ENCODE results near the gene PDE1C.
"Not testable (repeated sequence)": the region's sequence is repeated elsewhere in the genome, so short reads cannot be mapped to it uniquely, and the experiment has no call there.

PDE1C gene

DNA sequence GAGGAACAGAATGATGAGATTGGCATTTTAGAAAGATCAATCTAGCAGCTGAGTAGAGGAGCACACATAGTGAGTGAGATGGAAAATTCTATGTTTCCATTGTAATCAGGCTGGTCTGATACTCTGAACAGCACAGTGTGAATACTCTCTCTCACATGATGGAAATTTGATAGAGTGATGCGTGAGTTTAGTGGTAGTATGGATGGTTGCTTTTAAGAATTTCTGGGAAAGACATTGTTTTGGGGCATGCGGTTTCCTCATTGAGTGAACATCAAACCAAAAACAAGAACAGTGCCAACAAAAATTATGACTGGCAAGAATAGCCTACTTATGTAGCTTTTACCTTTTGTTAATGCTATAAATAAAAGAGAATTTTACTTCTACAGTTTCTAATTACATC, 183.2 kb downstream of the PDE1C start:
- DNase-seq: no peak

- DNase-seq: no peak
These were observed 185.0 kb downstream of the PDE1C start for GRCh38 chr7:31885171-31885570.

- no peak for DNase-seq
These were observed 186.4 kb downstream of the PDE1C start for GRCh38 chr7:31883761-31884164.

DNA sequence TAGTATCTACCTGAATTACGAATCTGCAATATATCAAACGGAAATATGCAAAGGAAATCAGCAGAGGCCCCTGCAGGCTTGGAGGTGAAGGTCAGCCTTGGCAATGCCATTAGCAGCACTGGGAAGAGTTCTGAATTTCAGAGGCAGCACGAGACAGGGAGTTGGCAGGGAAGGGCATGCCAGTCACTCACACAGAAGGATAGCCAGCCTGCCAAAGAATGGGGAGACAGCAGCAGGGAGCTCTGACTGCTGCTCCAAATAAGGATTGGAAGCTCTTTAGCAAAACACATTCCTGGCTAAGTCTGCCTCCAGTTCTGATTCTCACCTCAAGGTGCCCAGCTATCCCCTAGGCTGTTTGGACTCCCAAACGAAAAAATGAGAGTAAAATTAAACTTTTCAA, 188.0 kb downstream of the PDE1C start:
- no peak for DNase-seq

DNA sequence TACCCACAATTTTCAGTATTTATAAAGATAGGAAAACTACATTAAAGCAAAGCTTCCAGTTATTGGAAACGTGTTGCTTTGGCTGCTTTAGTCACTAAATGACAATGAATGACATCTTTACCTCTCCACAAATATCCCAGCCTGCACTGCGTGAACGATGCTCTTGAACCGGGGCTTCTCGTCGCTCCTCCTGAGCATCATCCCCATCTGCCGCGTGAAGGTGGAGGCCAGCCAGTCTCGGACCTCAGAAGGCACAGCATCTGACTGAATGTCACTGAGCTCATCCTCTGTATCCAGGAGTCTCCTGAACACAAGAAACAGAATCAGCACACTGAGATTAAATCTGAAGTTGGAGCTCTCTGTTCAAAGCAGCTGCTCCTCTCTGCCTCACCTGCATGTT, 191.3 kb downstream of the PDE1C start:
- DNase-seq: no peak

GRCh38 chr7:31875424-31875823, 194.8 kb downstream of the PDE1C start:
- DNase-seq: no peak

DNA sequence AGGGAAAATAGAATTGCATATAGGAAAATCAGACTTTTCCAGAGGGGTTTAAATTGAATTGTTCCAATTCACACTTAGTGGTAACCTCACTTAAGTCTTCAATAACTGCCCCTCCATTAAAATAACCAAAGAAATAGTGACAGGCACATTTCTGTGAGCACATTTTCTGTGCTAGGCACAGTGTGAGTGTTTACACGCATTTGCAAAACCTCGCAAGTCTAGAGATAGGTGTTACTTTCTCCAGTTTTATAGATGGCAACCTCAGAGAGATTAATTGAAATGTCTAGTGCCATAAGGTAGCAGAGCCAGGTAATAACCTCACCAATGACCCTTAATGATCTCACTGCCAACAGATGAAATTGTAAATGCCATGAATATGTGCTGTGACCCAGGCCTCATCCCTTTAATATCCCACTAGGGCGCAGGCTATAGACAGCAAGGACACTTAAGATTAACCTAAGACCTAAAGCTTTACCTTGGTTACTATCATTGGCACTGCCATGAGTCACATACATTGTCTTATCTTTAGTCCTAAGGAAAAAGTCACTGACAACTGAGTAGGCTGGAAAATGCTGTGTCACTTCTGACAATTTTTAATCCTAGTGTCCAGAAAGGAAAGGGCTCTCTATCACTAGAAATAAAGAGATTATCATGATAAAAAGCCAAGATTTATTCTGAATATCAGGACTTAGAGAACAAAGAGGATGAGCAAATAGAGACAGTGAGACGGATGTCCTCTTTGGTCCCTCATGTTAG, 195.4 kb downstream of the PDE1C start:
- no peak for DNase-seq

- DNase-seq: no peak
These were observed 196.2 kb downstream of the PDE1C start for GRCh38 chr7:31873816-31874597.

GRCh38 chr7:31872545-31873370, 197.4 kb downstream of the PDE1C start:
- DNase-seq: no peak

- DNase-seq: no peak
These were observed 205.6 kb downstream of the PDE1C start for GRCh38 chr7:31864646-31865045.

DNA sequence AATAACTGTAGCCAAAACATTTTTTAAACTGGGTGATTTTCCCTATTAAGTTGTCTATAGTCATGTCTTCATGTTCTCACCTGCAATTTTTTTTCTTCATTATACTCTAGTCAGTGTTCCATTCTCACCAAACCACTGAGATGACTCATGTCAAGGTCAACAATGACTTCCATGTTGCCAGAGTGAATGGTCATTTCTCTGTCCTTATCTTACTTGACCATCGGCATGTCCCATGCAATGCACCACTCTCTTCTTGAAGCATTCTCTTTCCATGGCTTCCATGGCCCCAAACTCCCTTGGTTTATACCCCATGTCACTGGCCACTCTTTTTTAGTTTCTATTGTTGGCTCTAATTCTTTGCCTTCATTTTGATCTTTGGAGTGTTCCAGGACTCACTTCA, 209.3 kb downstream of the PDE1C start:
- no peak for DNase-seq

DNA sequence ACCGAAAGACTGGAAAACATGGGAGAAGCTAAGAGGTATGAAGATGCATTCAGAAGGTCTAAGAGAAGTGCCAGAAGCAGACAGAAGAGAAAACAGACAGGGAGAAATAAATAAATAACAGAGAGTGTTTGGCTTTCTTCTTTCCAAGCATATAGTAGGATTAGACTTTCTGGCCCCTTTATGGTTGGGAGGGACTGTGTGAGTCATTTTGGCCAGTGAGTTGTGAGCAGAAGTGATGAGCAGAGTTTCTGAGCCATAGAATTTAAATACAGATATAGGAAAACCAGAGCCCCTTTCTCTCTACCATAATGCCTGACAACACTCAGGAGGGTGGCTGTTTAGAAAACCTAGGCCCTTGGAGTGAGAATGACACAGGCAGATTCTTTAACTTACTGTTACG, 212.2 kb downstream of the PDE1C start:
- no peak for DNase-seq

- DNase-seq: no peak
These were observed 213.0 kb downstream of the PDE1C start for GRCh38 chr7:31857172-31857571.

- DNase-seq: no peak
These were observed 213.9 kb downstream of the PDE1C start for GRCh38 chr7:31856337-31856736.

DNA sequence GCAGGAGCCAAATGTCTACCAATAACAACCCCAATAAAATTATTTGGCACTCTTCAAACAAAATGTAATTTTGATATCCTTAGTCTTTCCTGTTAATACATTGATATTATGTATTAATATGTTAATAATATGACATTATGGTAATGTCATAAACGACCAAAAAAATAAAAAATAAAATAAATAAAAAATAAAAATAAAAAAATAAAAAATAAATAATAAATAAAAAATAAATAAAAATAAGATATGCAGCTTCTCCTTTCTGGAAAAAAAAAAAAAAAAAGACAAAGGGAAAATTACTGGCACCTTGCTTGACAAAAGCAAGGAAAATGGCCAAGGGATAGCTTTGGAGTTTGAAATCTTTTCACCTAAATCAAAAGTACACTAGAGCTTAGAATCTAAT, 214.7 kb downstream of the PDE1C start:
- no peak for DNase-seq

DNA sequence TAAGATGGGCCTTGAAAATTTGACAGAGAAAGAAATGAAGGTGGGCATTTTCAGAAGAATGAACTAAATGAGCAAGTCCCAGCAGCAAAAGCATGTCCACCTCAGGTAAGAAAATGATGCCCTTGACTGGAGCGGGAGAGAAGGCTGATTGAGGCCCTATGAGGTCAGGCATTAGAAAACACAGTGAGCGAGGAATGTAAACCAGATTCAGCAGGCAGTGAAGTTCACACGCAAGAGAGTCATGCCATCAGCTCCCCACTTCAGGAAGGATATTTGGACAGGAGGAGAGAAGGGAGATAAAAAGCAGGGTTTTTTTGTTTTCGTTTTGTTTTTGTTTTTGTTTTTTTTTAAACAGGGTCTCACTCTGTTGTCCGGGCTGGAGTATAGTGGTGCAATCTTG, 216.8 kb downstream of the PDE1C start:
- no peak for DNase-seq

GRCh38 chr7:31852462-31852861, 217.7 kb downstream of the PDE1C start:
- DNase-seq: no peak

DNA sequence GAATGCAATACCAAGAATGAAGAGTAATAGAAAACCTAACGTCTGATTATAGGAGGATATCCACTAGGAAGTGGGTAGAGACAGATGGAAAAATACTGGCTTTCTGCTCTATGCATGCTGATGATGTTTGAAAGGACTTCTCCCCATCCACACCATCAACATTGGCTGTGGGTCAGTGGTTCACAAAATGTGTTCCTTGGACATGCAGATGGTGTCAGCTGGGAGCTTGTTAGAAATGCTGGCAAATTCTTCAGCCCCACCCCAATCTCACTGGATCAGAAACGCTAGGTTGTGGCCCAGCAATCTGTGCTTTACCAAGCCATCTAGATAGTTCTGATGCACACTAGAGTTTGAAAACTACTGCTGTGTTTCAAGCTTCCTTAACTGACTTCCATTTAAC, 219.1 kb downstream of the PDE1C start:
- no peak for DNase-seq

GRCh38 chr7:31850601-31851000, 219.6 kb downstream of the PDE1C start:
- DNase-seq: no peak

- no peak for DNase-seq
These were observed 220.1 kb downstream of the PDE1C start for GRCh38 chr7:31850066-31850465.

DNA sequence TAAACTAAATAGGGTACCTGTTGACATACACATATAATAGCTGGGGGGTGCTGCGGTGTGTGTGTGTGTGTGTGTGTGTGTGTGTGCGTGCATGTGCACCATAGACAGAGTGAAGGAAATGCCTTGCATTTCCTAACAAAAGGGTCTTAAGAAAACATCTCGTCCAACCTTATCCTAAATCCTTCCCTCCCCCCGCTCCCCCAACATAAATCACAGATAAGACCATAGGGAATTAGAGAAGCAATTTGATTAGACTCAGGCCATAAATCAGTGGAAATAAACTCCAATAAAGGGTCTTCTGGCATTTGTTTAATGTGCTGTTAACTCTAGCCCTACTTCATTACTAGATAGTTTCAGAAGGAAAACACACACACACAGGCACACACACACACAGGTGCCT, 234.7 kb downstream of the PDE1C start:
- no peak for DNase-seq

DNA sequence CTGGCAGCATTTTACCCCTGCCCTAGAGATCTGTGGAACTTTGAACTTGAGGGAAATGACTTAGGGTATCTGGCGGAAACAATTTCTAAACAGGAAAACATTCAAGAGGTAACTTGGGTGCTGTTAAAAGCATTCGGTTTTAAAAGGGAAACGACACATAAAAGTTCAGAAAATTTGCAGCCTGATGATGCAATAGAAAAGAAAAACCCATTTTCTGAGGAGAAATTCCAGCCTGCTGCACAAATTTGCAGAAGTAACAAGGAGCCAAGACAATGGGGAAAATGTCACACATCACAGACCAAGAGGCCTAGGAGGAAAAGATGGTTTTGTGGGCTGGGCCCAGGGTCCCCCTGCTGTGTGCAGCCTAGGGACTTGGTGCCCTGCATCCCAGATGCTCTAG, 236.6 kb downstream of the PDE1C start:
- DNase-seq: not testable (repeated sequence)

- no peak for DNase-seq
These were observed 241.7 kb downstream of the PDE1C start for GRCh38 chr7:31828520-31828919.

DNA sequence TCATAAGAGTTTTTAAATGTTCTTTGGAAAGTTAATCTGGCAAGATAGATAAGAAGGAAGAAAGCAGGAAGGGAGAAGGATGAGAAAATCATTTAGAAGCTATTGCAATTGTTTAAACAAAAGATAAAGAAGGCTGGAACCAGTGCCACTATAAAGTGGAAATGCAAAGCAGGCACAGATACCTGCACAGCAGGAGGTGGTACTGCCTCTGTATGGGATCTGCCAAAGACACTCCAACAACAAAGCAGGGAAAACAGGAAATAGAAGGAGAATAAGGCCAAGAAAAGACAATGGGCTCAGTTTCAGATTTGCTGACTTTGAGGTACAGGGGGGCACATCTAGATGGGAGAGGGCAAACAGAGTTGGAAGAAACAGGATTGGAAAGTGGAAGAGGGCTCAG, 244.6 kb downstream of the PDE1C start:
- no peak for DNase-seq
